ENCODE data around the gene SC5D.

DNA sequence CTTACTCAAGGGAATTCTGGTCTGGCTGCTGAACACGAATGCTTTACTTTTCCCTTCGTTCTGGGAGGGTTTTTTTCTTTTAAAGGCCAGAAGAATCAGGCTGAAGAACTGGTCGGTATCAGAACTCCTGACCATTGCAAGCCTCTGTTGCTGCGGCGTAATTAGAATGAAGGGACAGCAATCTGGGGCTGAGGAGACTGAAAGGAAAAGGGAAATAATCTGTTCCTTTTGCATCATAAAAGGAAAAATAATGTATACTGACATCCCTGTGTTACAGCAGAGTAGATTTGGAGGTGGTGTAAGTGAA lies 670 bp downstream of the SC5D start:
- no peak for TF ChIP-seq POLR2A (IDR thresholded peaks at IDR 0.05)
- TF ChIP-seq, protein P1, sequence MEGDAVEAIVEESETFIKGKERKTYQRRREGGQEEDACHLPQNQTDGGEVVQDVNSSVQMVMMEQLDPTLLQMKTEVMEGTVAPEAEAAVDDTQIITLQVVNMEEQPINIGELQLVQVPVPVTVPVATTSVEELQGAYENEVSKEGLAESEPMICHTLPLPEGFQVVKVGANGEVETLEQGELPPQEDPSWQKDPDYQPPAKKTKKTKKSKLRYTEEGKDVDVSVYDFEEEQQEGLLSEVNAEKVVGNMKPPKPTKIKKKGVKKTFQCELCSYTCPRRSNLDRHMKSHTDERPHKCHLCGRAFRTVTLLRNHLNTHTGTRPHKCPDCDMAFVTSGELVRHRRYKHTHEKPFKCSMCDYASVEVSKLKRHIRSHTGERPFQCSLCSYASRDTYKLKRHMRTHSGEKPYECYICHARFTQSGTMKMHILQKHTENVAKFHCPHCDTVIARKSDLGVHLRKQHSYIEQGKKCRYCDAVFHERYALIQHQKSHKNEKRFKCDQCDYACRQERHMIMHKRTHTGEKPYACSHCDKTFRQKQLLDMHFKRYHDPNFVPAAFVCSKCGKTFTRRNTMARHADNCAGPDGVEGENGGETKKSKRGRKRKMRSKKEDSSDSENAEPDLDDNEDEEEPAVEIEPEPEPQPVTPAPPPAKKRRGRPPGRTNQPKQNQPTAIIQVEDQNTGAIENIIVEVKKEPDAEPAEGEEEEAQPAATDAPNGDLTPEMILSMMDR (IDR thresholded peaks at IDR 0.05), result no peak

Data from heart left ventricle (tissue), 13 donors.